IMR-90 (cell line): ENCODE results near the gene EIF5A. TPM values are rescaled to one million over a fixed set of nuclear protein-coding genes. Genes with fewer than 3 reads are reported as not detected.
"Not testable (repeated sequence)": the region's sequence is repeated elsewhere in the genome, so short reads cannot be mapped to it uniquely, and the experiment has no call there.

Experiments
- ATAC-seq: fragments of 200-7000 bp; cut with Tn5 transposase; 2 replicates; pipeline ENCODE4 v1.9.1; 2020; ENCODE audit warnings: low read depth, mild to moderate bottlenecking, moderate library complexity
- BruUV-seq: library from RNA; stranded (reverse); fragments of 400-500 nt; replicated peaks from 2 replicates; lab custom pipeline; 2021; lab: Mats Ljungman, UMichigan
- CTCF ChIA-PET: fragments of 300-600 bp; formaldehyde crosslinking; extraction: SDS; loops from one replicate; lab custom pipeline; 2021; ENCODE audit warnings: antibody characterized with exemption; lab: Yijun Ruan, JAX
- POLR2A ChIA-PET: fragments of 300-600 bp; sonication (Branson Sonifier 250); formaldehyde crosslinking; loops from one replicate; lab custom pipeline; 2022; ENCODE audit warnings: antibody characterized with exemption; ENCODE audit not compliant: unreplicated experiment; lab: Charles Lee
- DNase-seq: peaks from one replicate; pipeline ENCODE4 v3.0.0; 2013
- H2AFZ ChIP-seq: replicated peaks from 2 replicates; pipeline ENCODE3; 2013; ENCODE audit warnings: low read length, mild to moderate bottlenecking; ENCODE audit not compliant: poor library complexity
- H2AK5ac ChIP-seq: 2 replicates; pipeline ENCODE4 v1.6.1; 2013; ENCODE audit warnings: low read depth, low read length, inconsistent platforms
- H2AK9ac ChIP-seq: replicated peaks from 2 replicates; pipeline ENCODE3; 2013; ENCODE audit warnings: mild to moderate bottlenecking, low read depth, low read length, moderate library complexity; ENCODE audit not compliant: poor library complexity
- H2BK120ac ChIP-seq: 2 replicates; pipeline ENCODE4 v1.6.1; 2013; ENCODE audit warnings: low read depth, low read length, inconsistent platforms
- H2BK15ac ChIP-seq: 3 replicates; pipeline ENCODE4 v1.6.1; 2013; ENCODE audit warnings: low read depth, low read length, inconsistent platforms
- H2BK20ac ChIP-seq: 2 replicates; pipeline ENCODE4 v1.6.1; 2013; ENCODE audit warnings: low read depth, mild to moderate bottlenecking, inconsistent platforms, low read length, moderate library complexity
- H2BK5ac ChIP-seq: 2 replicates; pipeline ENCODE4 v1.6.1; 2013; ENCODE audit warnings: mild to moderate bottlenecking, low read depth, low read length, inconsistent platforms; ENCODE audit not compliant: poor library complexity, severe bottlenecking
- H3K14ac ChIP-seq: replicated peaks from 2 replicates; pipeline ENCODE4 v1.6.1; 2013; ENCODE audit warnings: low read depth, low read length, inconsistent platforms
- H3K18ac ChIP-seq: 2 replicates; pipeline ENCODE4 v1.6.1; 2013; ENCODE audit warnings: low read depth, low read length, control low read depth
- H3K23ac ChIP-seq: 2 replicates; pipeline ENCODE4 v1.6.1; 2013; ENCODE audit warnings: low read depth, low read length, inconsistent platforms
- H3K27ac ChIP-seq: 2 replicates; pipeline ENCODE4 v1.5.1; 2013; ENCODE audit warnings: mild to moderate bottlenecking, control low read depth, low read length; ENCODE audit not compliant: insufficient read depth
- H3K27me3 ChIP-seq: 2 replicates; pipeline ENCODE4 v1.6.1; 2013; ENCODE audit warnings: low read length; ENCODE audit not compliant: control insufficient read depth, insufficient read depth
- H3K36me3 ChIP-seq: 2 replicates; pipeline ENCODE4 v1.6.1; 2013; ENCODE audit warnings: low read length, mixed read lengths; ENCODE audit not compliant: control insufficient read depth, insufficient read depth
- H3K4ac ChIP-seq: 2 replicates; pipeline ENCODE4 v1.6.1; 2013; ENCODE audit warnings: low read depth, low read length, inconsistent platforms
- H3K4me1 ChIP-seq: 2 replicates; pipeline ENCODE4 v1.6.1; 2013; ENCODE audit warnings: low read length, mixed read lengths; ENCODE audit not compliant: control insufficient read depth, insufficient read depth
- H3K4me2 ChIP-seq: 2 replicates; pipeline ENCODE4 v1.6.1; 2013; ENCODE audit warnings: low read depth, mild to moderate bottlenecking, control low read depth, low read length, moderate library complexity
- H3K4me3 ChIP-seq: 2 replicates; pipeline ENCODE4 v1.5.1; 2013; ENCODE audit warnings: low read depth, mild to moderate bottlenecking, control low read depth, low read length, moderate library complexity; ENCODE audit not compliant: insufficient read depth
- H3K56ac ChIP-seq: 2 replicates; pipeline ENCODE4 v1.6.1; 2013; ENCODE audit warnings: low read length, inconsistent platforms; ENCODE audit not compliant: insufficient read depth; ENCODE audit errors: extremely low read depth
- H3K79me1 ChIP-seq, 2 experiments: 2 replicates each; pipeline ENCODE4 v1.6.1; 2013; ENCODE audit warnings: low read length in 2 of 2, inconsistent platforms in 1 of 2, low read depth in 1 of 2
- H3K9ac ChIP-seq: 2 replicates; pipeline ENCODE4 v1.6.1; 2013; ENCODE audit warnings: low read depth, low read length, control low read depth
- H3K9me1 ChIP-seq: 2 replicates; pipeline ENCODE4 v1.6.1; 2013; ENCODE audit warnings: low read length, inconsistent platforms; ENCODE audit not compliant: insufficient read depth
- H3K9me3 ChIP-seq: 2 replicates; pipeline ENCODE4 v1.6.1; 2013; ENCODE audit warnings: low read length; ENCODE audit not compliant: control insufficient read depth, insufficient read depth
- H4K20me1 ChIP-seq: 2 replicates; pipeline ENCODE4 v1.6.1; 2013; ENCODE audit warnings: low read length, inconsistent platforms; ENCODE audit not compliant: insufficient read depth
- H4K5ac ChIP-seq: 2 replicates; pipeline ENCODE4 v1.6.1; 2013; ENCODE audit warnings: mild to moderate bottlenecking, low read depth, low read length, control low read depth
- H4K8ac ChIP-seq, 2 experiments: 2 replicates each; pipeline ENCODE4 v1.6.1; 2013; ENCODE audit warnings: low read depth in 2 of 2, low read length in 2 of 2, control low read depth in 1 of 2, inconsistent platforms in 1 of 2
- H4K91ac ChIP-seq: 2 replicates; pipeline ENCODE4 v1.6.1; 2013; ENCODE audit warnings: low read depth, low read length, inconsistent platforms; ENCODE audit not compliant: insufficient read depth
- BHLHE40 ChIP-seq: fragments of 150-350 bp; IDR thresholded peaks from 2 replicates; pipeline ENCODE4 v1.6.1; 2016; ENCODE audit warnings: mild to moderate bottlenecking, low read depth, low read length
- CEBPB ChIP-seq: IDR thresholded peaks from 2 replicates; pipeline ENCODE4 v1.6.1; 2012; ENCODE audit warnings: low read depth, low read length, improper control_type of control experiment
- CHD1 ChIP-seq: IDR thresholded peaks from 2 replicates; pipeline ENCODE4 v1.6.1; 2012; ENCODE audit warnings: low read depth, low read length, improper control_type of control experiment
- MAZ ChIP-seq: IDR thresholded peaks from 2 replicates; pipeline ENCODE4 v1.6.1; 2012; ENCODE audit warnings: low read depth, mild to moderate bottlenecking, low read length, improper control_type of control experiment, moderate library complexity, borderline replicate concordance
- MXI1 ChIP-seq: IDR thresholded peaks from 2 replicates; pipeline ENCODE4 v1.6.1; 2012; ENCODE audit warnings: low read depth, mild to moderate bottlenecking, low read length, moderate library complexity, borderline replicate concordance
- NFE2L2 ChIP-seq: fragments of 150-350 bp; IDR thresholded peaks from 2 replicates; pipeline ENCODE4 v1.6.1; 2016; ENCODE audit warnings: low read depth, mild to moderate bottlenecking, low read length
- WGBS, 2 experiments: methylation state at CpG; one replicate each; pipeline versions ENCODE4 v1.1.5 to v1.1.7; 2013; ENCODE audit warnings: missing lambda C conversion rate in 2 of 2; ENCODE audit not compliant: insufficient read length in 1 of 2; ENCODE audit errors: extremely low coverage in 2 of 2; 5-methylcytosine and 5-hydroxymethylcytosine counted together
- dilution Hi-C: fragments of 300-500 bp; cut with HindIII; formaldehyde crosslinking; loops from one replicate; pipeline ENCODE4 v1.14.3; 2018; ENCODE audit warnings: low sequenced_read_pairs; ENCODE audit not compliant: unreplicated experiment
- in situ Hi-C: fragments of 300-500 bp; cut with MboI; formaldehyde crosslinking; loops from 3 replicates; pipeline ENCODE4 v1.14.3; 2019; ENCODE audit warnings: low sequenced_read_pairs, inconsistent platforms, mixed read lengths
- intact Hi-C: fragments of 100-400 bp; cut with micrococcal nuclease; formaldehyde crosslinking; loops from 2 replicates; pipeline ENCODE4 v1.10.0; 2022
- polyA plus RNA-seq, 3 experiments: library from polyadenylated mRNA; depleted of rRNA; stranded (reverse); fragments of >200 nt; gene quantifications; 2 replicates each; pipeline ENCODE4 v1.2.3, GENCODE V29; 2012; ENCODE audit warnings: low replicate concordance in 1 of 3
- total RNA-seq: library from RNA; depleted of rRNA; stranded (reverse); fragments of >200 nt; gene quantifications from 2 replicates; pipeline ENCODE4 v1.2.3, GENCODE V29; 2012

Gene EIF5A
- total and polyA plus RNA-seq, 2 of the 4 experiments (the other 2 are of a cell fraction): 782 to 883 TPM

DNA sequence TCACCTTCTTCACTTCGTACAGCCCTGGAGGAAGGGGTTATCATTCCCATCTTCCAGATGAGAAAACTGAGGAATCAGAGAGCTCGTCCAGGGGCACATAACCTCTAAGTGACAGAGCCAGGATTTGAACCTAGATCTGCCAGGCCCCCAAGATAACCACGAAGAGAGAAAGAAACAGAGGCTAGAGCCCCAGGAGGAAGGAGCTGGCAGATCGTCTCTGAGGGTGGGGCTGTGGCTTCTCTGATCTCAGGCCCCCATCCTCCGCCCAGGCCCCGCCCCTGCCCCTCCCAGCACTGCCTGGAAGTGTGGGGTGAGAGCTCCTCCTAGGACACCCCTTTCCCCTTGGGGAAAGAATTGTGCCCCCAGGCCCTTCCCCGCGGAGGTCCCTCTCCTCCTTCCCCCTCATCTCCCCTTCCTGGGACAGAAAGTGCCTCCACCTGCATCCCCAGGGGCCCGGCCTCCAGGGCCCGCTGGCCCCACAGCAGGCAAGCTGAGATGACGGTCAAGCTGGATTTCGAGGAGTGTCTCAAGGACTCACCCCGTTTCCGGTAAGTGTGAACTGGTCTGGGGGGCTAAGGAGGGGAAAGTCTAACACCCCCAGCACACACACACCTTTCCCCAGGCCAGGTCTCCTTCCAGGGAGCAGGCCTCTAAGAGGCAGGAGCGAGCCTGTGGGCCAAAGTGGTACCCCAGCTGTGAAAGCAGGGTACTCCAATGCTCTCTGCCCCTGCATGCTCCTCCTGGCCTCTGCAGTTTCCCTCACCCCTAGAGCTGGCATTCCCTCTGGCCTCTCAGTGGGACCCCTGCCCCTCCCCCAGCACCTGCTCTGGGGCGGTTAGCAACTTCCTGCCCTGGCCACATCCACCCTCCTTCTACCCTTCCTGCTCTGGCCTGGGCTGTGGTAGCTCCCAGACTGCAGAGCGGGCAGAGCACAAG lies 29.1 kb downstream of the EIF5A start, which contains the start of gene ACAP1:
ACAP1 (plus strand) TSS at position 290 of the 936 bp plus-strand sequence; CDS start at position 496, 206 bp downstream.
- no peak within 1 kb of the TSS for H3K4me2 ChIP-seq
- intact Hi-C loops (no loop called here), dilution Hi-C loops (no loop called here), in situ Hi-C loops (no loop called here)
- no peaks in the 10 kb centered on the region for H4K20me1 ChIP-seq
- BruUV-seq: no TSS peak
- H2AK5ac ChIP-seq: no peak within 1 kb of the TSS
- no peak within 1 kb of the TSS for H2BK15ac ChIP-seq
- no peak within 1 kb of the TSS for H3K4me3 ChIP-seq
- no peak within 1 kb of the TSS for H3K27ac ChIP-seq
- POLR2A ChIA-PET: no interaction called here
- H3K9me1 ChIP-seq: no peaks in the 10 kb centered on the region
- no peak within 1 kb of the TSS for H4K91ac ChIP-seq
- no peak within 1 kb of the TSS for H2BK20ac ChIP-seq
- no peaks in the 10 kb centered on the region for H3K4me1 ChIP-seq
- peak within 1 kb of the TSS; percentile 16 for H2AK9ac ChIP-seq
- peak within 1 kb of the TSS; percentile 51 for H2AFZ ChIP-seq
- no peak for DNase-seq
- H4K8ac ChIP-seq: no peak within 1 kb of the TSS
- peaks cover 12% of the 10 kb centered on the region for H3K27me3 ChIP-seq
- no peaks in the 10 kb centered on the region for H3K79me1 ChIP-seq
- CTCF ChIA-PET: no interaction called here
- no peak within 1 kb of the TSS for H3K14ac ChIP-seq
- H3K9me3 ChIP-seq: no peaks in the 10 kb centered on the region
- H3K56ac ChIP-seq: no peak within 1 kb of the TSS
- H3K23ac ChIP-seq: no peak within 1 kb of the TSS
- 67% methylated on average over 1 of the region's 17 CpGs; no CpG with 5 or more reads in 1 of the 2 experiments for WGBS, 2 experiments
- H3K4ac ChIP-seq: no peak within 1 kb of the TSS
- TF ChIP-seq CEBPB (no peak), MXI1 (no peak), CHD1 (no peak), BHLHE40 (no peak), MAZ (no peak), NFE2L2 (no peak)
- no peak within 1 kb of the TSS for H4K5ac ChIP-seq
- no peak within 1 kb of the TSS for H3K18ac ChIP-seq
- no peaks in the 10 kb centered on the region for H3K36me3 ChIP-seq
- no peak within 1 kb of the TSS for H2BK5ac ChIP-seq
- no peak within 1 kb of the TSS for H3K9ac ChIP-seq
- peak; percentile 17; the same call in 1 of the 2 replicates for ATAC-seq
- H2BK120ac ChIP-seq: no peak within 1 kb of the TSS

DNA sequence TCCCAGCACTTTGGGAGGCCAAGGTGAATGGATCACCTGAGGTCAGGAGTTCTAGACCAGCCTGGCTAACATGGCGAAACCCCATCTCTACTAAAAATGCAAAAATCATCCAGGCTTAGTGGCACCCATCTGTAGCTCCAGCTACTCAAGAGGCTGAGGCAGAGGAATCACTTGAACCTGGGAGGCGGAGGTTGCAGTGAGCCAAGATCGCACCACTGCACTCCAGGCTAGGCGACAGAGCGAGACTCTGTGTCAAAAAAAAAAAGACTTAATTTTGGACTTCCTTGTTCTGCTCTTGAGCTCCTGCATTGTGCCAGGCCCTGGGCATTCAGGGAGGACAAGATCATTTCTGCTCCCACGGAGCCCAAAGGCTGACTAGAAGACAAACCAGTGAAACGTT lies 30.2 kb downstream of the EIF5A start:
- H3K56ac ChIP-seq, H3K18ac ChIP-seq, H3K79me1 ChIP-seq, H2BK15ac ChIP-seq, H2AK9ac ChIP-seq, DNase-seq, H4K91ac ChIP-seq, H3K9me1 ChIP-seq, H3K14ac ChIP-seq, H3K23ac ChIP-seq, H3K27ac ChIP-seq, H3K4me1 ChIP-seq, H3K36me3 ChIP-seq, H2AK5ac ChIP-seq, POLR2A ChIA-PET, H2BK5ac ChIP-seq, H3K4me3 ChIP-seq, BruUV-seq, dilution Hi-C loops, H4K5ac ChIP-seq, H4K8ac ChIP-seq, H3K9ac ChIP-seq, H4K20me1 ChIP-seq, H3K4me2 ChIP-seq, ATAC-seq, H2BK20ac ChIP-seq, H3K9me3 ChIP-seq, H2AFZ ChIP-seq, H3K4ac ChIP-seq, in situ Hi-C loops, intact Hi-C loops, H2BK120ac ChIP-seq: not testable (repeated sequence)
- H3K27me3 ChIP-seq: peaks cover 15% of the 10 kb centered on the region
- 96% methylated on average over 4 of the region's 7 CpGs; no CpG with 5 or more reads in 1 of the 2 experiments for WGBS, 2 experiments
- CTCF ChIA-PET: interaction anchor here (0.6 kb wide), 2 partner anchors 9 to 494 kb away, joined by 3 to 5 read pairs; no protein-coding TSS in a partner anchor
